Upper lobe of left lung (tissue), 4 donors: ENCODE data around the gene ERCC4.

ENCODE experiments used
- EP300 ChIP-seq, 4 donors: sonication (generic); formaldehyde crosslinking; IDR thresholded peaks; one replicate each; pipeline ENCODE4 v1.5.1; 2017; ENCODE audit warnings: antibody characterized with exemption in 4 of 4, control low read depth in 2 of 4
- POLR2A ChIP-seq, 4 donors: fragments of 450-650 bp; IDR thresholded peaks; one replicate each; pipeline ENCODE4 v1.5.1; 2016 to 2017; ENCODE audit warnings: antibody characterized with exemption in 4 of 4, mild to moderate bottlenecking in 2 of 4
- POLR2AphosphoS5 ChIP-seq, 2 donors: sonication (generic); formaldehyde crosslinking; IDR thresholded peaks; one replicate each; pipeline ENCODE4 v1.5.1; 2017; ENCODE audit warnings: antibody characterized with exemption in 2 of 2
- TF ChIP-seq, protein P1 (sequence below), 6 experiments: fragments of 450-650 bp in 4 of 6; fragments of 200-600 bp in 2 of 6; sonication (generic) in 2 of 6; IDR thresholded peaks; one replicate each; pipeline ENCODE4 v1.5.1; 2016 to 2019; ENCODE audit warnings: antibody characterized with exemption in 6 of 6

DNA sequence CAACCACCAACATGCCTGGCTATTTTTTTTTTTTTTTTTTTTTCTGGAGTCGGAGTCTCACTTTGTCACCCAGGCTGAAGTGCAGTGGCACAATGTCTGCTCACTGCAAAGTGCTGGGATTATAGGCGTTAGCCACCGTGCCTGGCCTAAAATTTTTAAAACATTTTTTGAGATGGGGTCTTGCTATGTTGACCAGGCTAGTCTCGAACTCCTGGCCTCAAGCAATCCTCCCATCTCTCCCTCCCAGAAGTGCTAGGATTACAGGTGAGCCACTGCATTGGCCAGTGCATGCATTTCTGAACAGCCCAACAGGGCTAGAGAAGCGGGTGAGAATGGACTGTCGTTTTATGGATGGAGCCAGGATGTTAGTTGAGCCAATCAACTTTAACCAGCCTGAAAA is 72.4 kb downstream of the ERCC4 start:
- TF ChIP-seq POLR2A (IDR thresholded peaks at IDR 0.05) (no peak), POLR2AphosphoS5 (IDR thresholded peaks at IDR 0.05) (no peak), EP300 (IDR thresholded peaks at IDR 0.05) (no peak)
- TF ChIP-seq, protein P1, sequence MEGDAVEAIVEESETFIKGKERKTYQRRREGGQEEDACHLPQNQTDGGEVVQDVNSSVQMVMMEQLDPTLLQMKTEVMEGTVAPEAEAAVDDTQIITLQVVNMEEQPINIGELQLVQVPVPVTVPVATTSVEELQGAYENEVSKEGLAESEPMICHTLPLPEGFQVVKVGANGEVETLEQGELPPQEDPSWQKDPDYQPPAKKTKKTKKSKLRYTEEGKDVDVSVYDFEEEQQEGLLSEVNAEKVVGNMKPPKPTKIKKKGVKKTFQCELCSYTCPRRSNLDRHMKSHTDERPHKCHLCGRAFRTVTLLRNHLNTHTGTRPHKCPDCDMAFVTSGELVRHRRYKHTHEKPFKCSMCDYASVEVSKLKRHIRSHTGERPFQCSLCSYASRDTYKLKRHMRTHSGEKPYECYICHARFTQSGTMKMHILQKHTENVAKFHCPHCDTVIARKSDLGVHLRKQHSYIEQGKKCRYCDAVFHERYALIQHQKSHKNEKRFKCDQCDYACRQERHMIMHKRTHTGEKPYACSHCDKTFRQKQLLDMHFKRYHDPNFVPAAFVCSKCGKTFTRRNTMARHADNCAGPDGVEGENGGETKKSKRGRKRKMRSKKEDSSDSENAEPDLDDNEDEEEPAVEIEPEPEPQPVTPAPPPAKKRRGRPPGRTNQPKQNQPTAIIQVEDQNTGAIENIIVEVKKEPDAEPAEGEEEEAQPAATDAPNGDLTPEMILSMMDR (IDR thresholded peaks at IDR 0.05) = no peak
